Measurements from ENCODE around the gene LRIG1. TPM values are rescaled to one million over a fixed set of nuclear protein-coding genes. Genes with fewer than 3 reads are reported as not detected.
A peak's percentile ranks its signal among the peaks of the same experiment; 100 is the strongest.

Gene LRIG1
- total and polyA plus RNA-seq, 2 of the 8 experiments (the other 6 are each of a cell fraction or from before 2014, with no cell fraction given): 78.1 to 88.7 TPM

GRCh38 chr3:66441692-66442091 is 59.1 kb downstream of the LRIG1 start:
- H3K9me3 ChIP-seq (ENCODE audit: insufficient read depth in 2 of 2, low read depth in 1 of 2, low read length in 1 of 2): no peaks in the 10 kb centered on the region
- H3K14ac ChIP-seq (ENCODE audit: insufficient read length): no peak overlapping the region
- peak overlapping the region; percentile 61 to 87; a peak in 2 of 4 replicates for H3K4me2 ChIP-seq (ENCODE audit: insufficient read depth in 1 of 2, low read depth in 2 of 2, low read length in 2 of 2)
- H3K4ac ChIP-seq (replicated peaks; ENCODE audit: insufficient read length, low read depth, low read length): peak overlapping the region; percentile 10
- H4K20me1 ChIP-seq (replicated peaks in 1 of 2; ENCODE audit: control insufficient read depth in 1 of 2, insufficient read depth in 2 of 2, low read length in 2 of 2): peaks cover 11 to 16% of the 10 kb centered on the region in 2 experiments
- peak overlapping the region; percentile 6 for H2BK120ac ChIP-seq (replicated peaks; ENCODE audit: low read depth, low read length)
- H3K79me1 ChIP-seq (ENCODE audit: low read depth, low read length): peaks cover 31% of the 10 kb centered on the region
- no peak overlapping the region for H4K5ac ChIP-seq (ENCODE audit: insufficient read length, low read depth, low read length)
- H2BK15ac ChIP-seq (ENCODE audit: low read length): no peak overlapping the region
- peaks cover 11 to 81% of the 10 kb centered on the region in 2 experiments for H3K79me2 ChIP-seq (ENCODE audit: control insufficient read depth in 1 of 2, insufficient read depth in 2 of 2, low read length in 2 of 2)
- H3K56ac ChIP-seq (replicated peaks; ENCODE audit: insufficient read length, low read depth, low read length): no peak overlapping the region
- H3K9ac ChIP-seq (replicated peaks in 1 of 4; ENCODE audit: extremely low read depth in 1 of 4, low read depth in 3 of 4, low read length in 3 of 4): peak overlapping the region in 2 of 4 experiments; percentile 10 to 11; a peak in 2 of 7 replicates
- H3K18ac ChIP-seq (ENCODE audit: extremely low read depth, low read length): peak overlapping the region; percentile 20
- H2AFZ ChIP-seq (ENCODE audit: low read length): no peak overlapping the region
- TF ChIP-seq POLR2A (IDR thresholded peaks at IDR 0.05; ENCODE audit: control extremely low read depth in 1 of 2, low read depth in 2 of 2, low read length in 2 of 2): peak in 1 of 2 experiments; percentile 29; a peak in 1 of 3 replicates
- TF ChIP-seq KDM1A (IDR thresholded peaks at IDR 0.05; ENCODE audit: borderline replicate concordance, low read length): peak; percentile 71; the same call in 1 of the 2 replicates
- no peak for TF ChIP-seq ASH2L (IDR thresholded peaks at IDR 0.05; ENCODE audit: low read length)
- TF ChIP-seq CBX5 (IDR thresholded peaks at IDR 0.05; ENCODE audit: low read depth, low read length): no peak
- peak; percentile 14; the same call in 1 of the 2 replicates for TF ChIP-seq SP4 (IDR thresholded peaks at IDR 0.05; ENCODE audit: low read length)
- TF ChIP-seq TCF12 (IDR thresholded peaks at IDR 0.05; ENCODE audit: low read depth, low read length): no peak
- no peak for TF ChIP-seq ZNF274 (IDR thresholded peaks at IDR 0.05; ENCODE audit: borderline replicate concordance, extremely low read depth, low read length)
- H3K36me3 ChIP-seq (ENCODE audit: control insufficient read depth in 2 of 4, insufficient read depth in 4 of 4, low read length in 3 of 4): peaks cover 0 to 20% (median 3%) of the 10 kb centered on the region in 4 experiments; a peak in 3 of 8 replicates
- H3K23ac ChIP-seq (ENCODE audit: insufficient read length): no peak overlapping the region
- no peak overlapping the region for H4K8ac ChIP-seq (ENCODE audit: extremely low read depth, insufficient read depth, low read length)
- peak overlapping the region; percentile 63; the same call in 1 of the 2 replicates for H2BK20ac ChIP-seq (ENCODE audit: low read length)
- 75% methylated on average over 6 of the region's 6 CpGs; no CpG with 5 or more reads in 1 of the 2 experiments for WGBS, 2 experiments (ENCODE audit: extremely low coverage in 1 of 2, insufficient coverage in 1 of 2, insufficient read length in 1 of 2, insufficient replicate concordance in 2 of 2, low coverage in 1 of 2, low lambda C conversion rate in 2 of 2, missing lambda C conversion rate in 1 of 2)
- no peaks in the 10 kb centered on the region for H3K27me3 ChIP-seq (replicated peaks in 1 of 4; ENCODE audit: control insufficient read depth in 3 of 4, extremely low read depth in 1 of 4, insufficient read depth in 3 of 4, low read length in 3 of 4)
- H2BK5ac ChIP-seq (ENCODE audit: low read depth, low read length): peak overlapping the region; percentile 75; the same call in 1 of the 2 replicates
- peak overlapping the region; percentile 13; the same call in 1 of the 2 replicates for H3K27ac ChIP-seq (ENCODE audit: low read depth, low read length)
- peak; percentile 66 for FAIRE-seq
- H4K91ac ChIP-seq (replicated peaks; ENCODE audit: insufficient read length, low read length): peak overlapping the region; percentile 30
- peak overlapping the region; percentile 5 for H2BK12ac ChIP-seq (ENCODE audit: low read depth, low read length)
- no peak for DNase-seq (ENCODE audit: low read depth in 1 of 2, low spot score in 2 of 2)
- peak overlapping the region in 1 of 4 experiments; percentile 49; a peak in 1 of 8 replicates for H3K4me3 ChIP-seq (ENCODE audit: extremely low read depth in 1 of 4, insufficient read depth in 2 of 4, low read depth in 3 of 4, low read length in 4 of 4)
- ChIA-PET CTCF (ENCODE audit: partially characterized antibody) (interaction anchor here (0.8 to 4.4 kb wide), 5 partner anchors 12 to 187 kb away, joined by 3 to 25 read pairs (median 4); no protein-coding TSS in a partner anchor), POLR2A (ENCODE audit: partially characterized antibody) (interaction anchor here (0.9 to 5.6 kb wide), 9 partner anchors 9 to 380 kb away, joined by 3 to 51 read pairs (median 3); no protein-coding TSS in a partner anchor)
- peaks cover 43 to 61% (median 47%) of the 10 kb centered on the region in 4 experiments for H3K4me1 ChIP-seq (replicated peaks in 1 of 4; ENCODE audit: control insufficient read depth in 3 of 4, insufficient read depth in 4 of 4, low read length in 3 of 4)
- H3K23me2 ChIP-seq (ENCODE audit: low read depth, low read length): no peaks in the 10 kb centered on the region
- H2AK5ac ChIP-seq (ENCODE audit: low read depth, low read length): peak overlapping the region; percentile 41; the same call in 1 of the 2 replicates
